Measurements from ENCODE around the gene WWOX. TPM values are rescaled to one million over a fixed set of nuclear protein-coding genes. Genes with fewer than 3 reads are reported as not detected.

The WWOX gene
- total RNA-seq, 4 donors from 2014 or later: 21.4 to 55.6 (median 33.2) TPM

GRCh38 chr16:78755751-78756661 is 656.6 kb downstream of the WWOX start:
- TF ChIP-seq CTCF (IDR thresholded peaks at IDR 0.05): no peak
- DNase-seq (ENCODE audit: low spot score): no peak
- no peak for ATAC-seq (ENCODE audit: low FRiP score)

GRCh38 chr16:78759596-78759995 is 660.1 kb downstream of the WWOX start:
- ATAC-seq (ENCODE audit: low FRiP score) (no peak), DNase-seq (ENCODE audit: low spot score) (no peak)
- TF ChIP-seq CTCF (IDR thresholded peaks at IDR 0.05): no peak

GRCh38 chr16:78760611-78761010 is 661.2 kb downstream of the WWOX start:
- ATAC-seq (ENCODE audit: low FRiP score) (no peak), DNase-seq (ENCODE audit: low spot score) (no peak)
- no peak for TF ChIP-seq CTCF (IDR thresholded peaks at IDR 0.05)

GRCh38 chr16:78761427-78761826 is 662.0 kb downstream of the WWOX start:
- no peak for TF ChIP-seq CTCF (IDR thresholded peaks at IDR 0.05)
- no peak for DNase-seq (ENCODE audit: low spot score)
- no peak for ATAC-seq (ENCODE audit: low FRiP score)

- no peak for TF ChIP-seq CTCF (IDR thresholded peaks at IDR 0.05)
- no peak for DNase-seq (ENCODE audit: low spot score)
- ATAC-seq (ENCODE audit: low FRiP score): no peak
These were observed 662.8 kb downstream of the WWOX start for GRCh38 chr16:78762222-78762621.

GRCh38 chr16:78763821-78764440 is 664.5 kb downstream of the WWOX start:
- no peak for TF ChIP-seq CTCF (IDR thresholded peaks at IDR 0.05)
- ATAC-seq (ENCODE audit: low FRiP score) (no peak), DNase-seq (ENCODE audit: low spot score) (no peak)
